Cardiac septum (tissue), 1 donor: ENCODE measurements around the gene TWNK. TPM values are rescaled to one million over a fixed set of nuclear protein-coding genes. Genes with fewer than 3 reads are reported as not detected.
"Not testable (repeated sequence)": the region's sequence is repeated elsewhere in the genome, so short reads cannot be mapped to it uniquely, and the experiment has no call there.

Source experiments
- DNase-seq: peaks from one replicate; pipeline ENCODE4 v3.0.0-alpha.2; 2020; ENCODE audit warnings: low spot score
- intact Hi-C: fragments of 100-400 bp; cut with DNase I; formaldehyde crosslinking; loops from one replicate; pipeline ENCODE4 v1.14.0; 2022
- total RNA-seq: library from RNA; stranded (reverse); fragmentation: NEBNext Ultra II Directional; extraction: Animal tissue kit (Norgen Biotek cat#: 25700); gene quantifications from one replicate; pipeline ENCODE4 v1.2.1, GENCODE V29; 2021
- donor health status: DM: no; HTN: no; CAD: no.

TWNK gene
- total RNA-seq, 1 donor from 2014 or later: 5.2 TPM

DNA sequence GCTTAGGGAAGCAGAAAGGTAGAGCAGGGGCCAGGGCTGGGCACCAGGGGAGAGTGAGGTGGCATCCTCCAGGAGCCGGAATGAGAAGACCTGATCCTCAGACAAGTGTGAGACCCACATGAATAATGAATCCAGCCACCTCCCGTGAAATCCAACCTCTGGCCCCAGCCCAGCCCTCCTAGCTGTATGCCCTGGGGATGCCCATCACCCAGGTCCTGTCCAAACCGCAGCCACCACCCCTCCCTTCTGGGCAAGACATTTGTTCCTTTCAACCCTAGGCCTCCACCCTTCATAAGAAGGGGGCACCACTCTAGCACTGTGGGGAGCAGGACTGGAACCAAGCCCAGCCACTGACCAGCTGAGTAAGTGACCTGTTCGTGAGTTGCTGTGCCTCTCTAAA, 33.9 kb downstream of the TWNK start:
- DNase-seq: no peak
- intact Hi-C loops: no loop called here

DNA sequence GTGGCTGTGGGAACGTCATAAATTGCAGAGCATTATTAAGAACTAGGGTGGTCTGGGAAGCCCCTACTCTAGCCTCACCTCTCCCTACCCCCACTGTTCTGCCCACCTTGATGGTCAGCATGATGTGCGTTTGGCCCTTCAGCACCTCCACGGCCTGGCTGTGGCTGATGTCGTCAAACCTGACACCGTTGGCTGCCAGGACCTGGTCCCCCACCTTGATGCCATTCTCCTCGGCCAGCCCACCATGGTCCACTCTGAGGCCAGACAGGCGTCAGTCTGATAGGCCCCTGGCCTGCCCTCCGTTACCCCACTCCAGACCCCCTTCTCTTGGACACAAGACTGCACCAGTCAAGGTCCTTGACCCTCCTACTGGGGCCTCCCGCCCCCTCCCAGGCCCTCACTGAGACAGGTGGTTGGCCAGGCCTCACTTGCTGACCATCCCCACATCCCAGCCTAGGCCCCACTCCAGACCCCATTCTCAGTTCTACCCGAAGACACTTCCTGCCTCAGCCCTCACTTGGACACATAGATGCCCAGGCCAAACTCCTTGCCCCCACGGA, 34.4 kb downstream of the TWNK start:
- intact Hi-C loops: no loop called here
- DNase-seq: no peak

DNA sequence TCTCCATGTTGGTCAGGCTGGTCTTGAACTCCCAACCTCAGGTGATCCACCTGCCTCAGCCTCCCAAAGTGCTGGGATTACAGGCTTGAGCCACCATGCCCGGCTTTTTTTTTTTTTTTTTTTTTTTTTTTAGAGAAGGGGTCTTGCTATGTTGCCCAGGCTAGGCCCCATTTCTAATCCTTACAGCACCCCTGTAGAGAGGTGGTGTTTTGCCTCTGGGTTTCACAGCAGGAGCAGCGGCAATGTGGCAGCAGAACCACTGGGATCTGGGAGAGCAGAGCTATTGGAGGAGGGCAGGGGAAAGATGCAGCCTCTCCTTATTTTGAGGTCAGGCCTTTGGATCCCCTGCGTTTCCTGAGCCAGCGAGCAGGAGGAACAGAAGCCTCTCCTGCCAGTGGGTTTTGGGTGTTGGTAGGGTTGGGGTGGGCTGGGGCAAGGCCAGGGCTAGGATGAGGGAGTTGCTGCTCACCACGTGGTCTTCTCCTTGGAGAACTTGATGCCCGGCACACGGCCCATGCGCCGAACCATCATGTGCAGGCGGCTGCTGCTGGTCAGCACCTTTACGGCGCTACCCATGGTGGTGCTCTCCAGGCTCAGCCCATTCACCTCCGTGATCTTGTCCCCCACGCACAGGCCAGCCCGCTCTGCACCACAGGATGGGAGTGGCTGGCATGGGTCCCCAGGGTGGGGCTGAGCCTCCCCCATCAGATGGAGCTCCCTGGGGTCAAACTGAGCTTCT, 35.8 kb downstream of the TWNK start:
- intact Hi-C loops: no loop called here
- no peak for DNase-seq

DNA sequence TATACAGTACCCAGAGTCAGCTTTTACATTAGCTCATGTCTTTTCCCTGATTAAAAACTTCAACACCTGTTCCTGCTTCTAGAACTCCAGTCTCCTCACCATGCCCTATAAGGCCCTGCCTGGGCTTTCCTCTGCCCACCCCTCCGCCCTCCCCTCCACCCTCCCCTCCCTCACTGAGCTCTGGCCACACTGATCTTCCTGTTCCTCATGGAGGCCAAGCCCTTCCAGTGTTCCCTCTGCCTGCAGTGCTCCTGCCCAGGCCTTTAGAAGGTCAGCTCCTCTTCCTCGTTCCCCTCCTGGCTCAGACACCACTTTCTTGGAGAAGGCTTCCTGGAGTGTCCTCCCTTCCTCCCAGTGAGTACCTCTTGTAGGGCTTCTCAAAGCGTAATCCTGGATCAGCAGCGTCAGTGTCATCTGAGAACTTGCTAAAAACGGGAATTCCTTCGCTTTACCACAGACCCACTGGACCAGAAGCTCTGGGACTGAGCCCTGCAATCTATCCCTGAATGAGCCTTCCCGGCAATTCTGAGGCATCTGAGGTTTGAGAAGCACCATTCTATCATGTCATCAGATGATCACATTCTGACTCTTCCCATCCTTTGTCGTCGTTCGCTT, 39.9 kb downstream of the TWNK start:
- DNase-seq: no peak
- intact Hi-C loops: no loop called here

DNA sequence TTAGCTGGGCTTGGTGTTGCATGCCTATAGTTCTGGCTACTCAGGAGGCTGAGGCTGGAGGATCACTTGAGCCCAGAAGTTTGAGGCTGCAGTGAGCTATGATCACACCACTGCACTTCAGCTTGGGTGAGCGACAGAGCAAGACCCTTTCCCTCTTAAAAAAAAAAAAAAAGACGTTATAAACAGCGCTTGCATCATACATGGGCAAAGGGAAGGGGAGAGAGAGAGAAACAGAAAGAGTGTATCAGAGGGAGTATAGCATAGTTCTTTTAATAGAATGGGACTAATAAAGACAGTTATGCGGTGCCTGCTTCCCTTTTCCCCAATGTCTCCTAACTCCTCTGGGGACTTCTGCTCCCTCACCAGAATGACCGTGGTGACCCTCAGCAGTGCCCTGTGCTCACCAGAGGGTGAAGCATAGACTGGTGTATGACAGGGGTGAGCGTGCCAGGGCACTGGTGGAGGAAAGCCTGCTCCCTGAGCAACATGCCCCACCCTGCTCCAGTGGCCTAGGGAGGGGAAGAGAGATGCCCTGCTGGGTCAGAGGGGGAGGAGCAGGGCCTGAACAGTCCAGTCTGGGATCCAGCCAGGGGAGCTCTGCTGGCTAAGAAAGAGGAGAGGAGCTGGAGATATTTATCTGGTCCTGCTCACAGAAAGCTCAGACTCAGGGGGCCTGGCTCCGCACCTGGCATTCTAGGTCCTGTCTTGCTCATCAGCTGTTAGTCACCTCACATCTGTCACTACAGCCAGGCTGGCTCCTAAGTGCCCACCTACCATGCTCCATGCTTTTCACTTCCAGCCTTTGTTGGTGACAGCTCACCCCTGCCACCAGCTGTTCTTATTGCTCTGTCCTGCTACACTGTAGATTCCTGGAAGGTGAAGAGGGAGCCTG, 41.3 kb downstream of the TWNK start:
- intact Hi-C loops: no loop called here
- DNase-seq: no peak

DNA sequence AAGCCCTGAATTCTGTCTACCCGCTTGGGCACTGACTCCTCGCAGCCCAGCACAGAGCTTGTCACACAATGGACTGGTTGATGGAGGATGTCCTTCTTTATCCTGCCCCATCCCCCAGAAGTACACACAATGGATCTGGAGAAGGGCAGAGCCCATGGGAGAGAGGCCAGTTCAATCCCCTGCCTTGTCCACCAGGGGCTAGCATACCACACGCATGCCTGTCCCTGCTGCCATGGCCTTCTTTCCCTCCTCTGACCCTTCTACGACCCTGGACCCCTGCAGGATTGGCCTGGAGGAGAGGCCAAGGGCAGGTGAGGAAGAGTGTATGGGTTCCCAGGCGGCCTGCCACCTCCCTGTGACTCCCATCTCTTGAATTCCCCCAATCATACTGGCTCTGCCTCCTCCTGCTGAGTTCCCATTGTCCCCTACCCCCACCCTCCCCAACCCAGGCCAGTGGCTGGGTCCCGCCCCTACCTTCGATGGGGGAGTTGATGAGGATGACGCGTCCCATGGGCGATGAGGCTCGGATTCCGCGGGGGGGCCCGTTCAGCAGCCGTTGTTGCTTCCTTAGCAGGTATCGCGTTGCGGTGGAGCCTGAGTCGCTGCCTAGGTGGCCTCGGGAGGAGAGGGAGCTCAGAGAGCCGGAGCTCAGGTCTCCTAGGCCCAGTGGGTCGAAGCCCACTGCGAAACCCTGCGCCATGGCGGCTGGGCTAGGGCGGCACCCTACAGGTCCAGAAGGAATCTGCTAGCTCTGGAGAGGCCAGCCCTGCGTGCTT, 42.4 kb downstream of the TWNK start:
- DNase-seq: no peak
- intact Hi-C loops: loop anchor here (2.0 kb wide), 1 partner anchor 31 kb away; the partner anchor contains the start of gene LZTS2

DNA sequence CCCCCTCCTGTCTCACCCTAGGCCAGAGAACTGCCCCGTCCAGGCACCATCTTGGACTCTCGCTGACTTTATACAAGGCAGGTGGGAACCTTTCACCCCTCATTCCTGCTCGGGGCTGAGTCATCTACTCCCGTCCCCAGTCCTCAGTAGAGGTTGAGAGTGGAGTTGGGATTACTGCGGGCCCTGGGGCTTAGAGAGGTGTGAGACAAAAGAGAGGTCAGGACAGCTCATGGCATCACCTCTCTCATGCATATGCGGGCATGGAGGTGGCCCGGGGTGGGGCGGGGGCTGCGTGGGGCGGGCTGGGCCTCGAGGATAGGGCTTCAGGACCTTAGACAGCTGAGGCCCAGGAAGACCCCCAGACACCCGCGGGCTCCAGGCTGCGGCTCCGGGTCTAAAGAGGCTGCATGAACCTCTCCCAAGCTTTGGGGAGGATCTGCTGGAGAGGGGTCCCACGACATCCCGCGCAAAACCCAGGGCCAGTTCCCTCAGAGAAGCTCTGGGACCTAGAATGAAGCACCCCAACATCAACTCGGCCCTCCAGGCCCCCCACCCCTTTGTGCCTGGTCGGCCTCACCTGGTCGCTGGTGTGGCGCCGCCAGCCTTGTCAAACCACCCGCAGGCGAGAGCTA, 43.3 kb downstream of the TWNK start:
- no peak for DNase-seq
- intact Hi-C loops: loop anchor here (2.0 kb wide), 1 partner anchor 32 kb away; the partner anchor contains the start of gene LZTS2

DNA sequence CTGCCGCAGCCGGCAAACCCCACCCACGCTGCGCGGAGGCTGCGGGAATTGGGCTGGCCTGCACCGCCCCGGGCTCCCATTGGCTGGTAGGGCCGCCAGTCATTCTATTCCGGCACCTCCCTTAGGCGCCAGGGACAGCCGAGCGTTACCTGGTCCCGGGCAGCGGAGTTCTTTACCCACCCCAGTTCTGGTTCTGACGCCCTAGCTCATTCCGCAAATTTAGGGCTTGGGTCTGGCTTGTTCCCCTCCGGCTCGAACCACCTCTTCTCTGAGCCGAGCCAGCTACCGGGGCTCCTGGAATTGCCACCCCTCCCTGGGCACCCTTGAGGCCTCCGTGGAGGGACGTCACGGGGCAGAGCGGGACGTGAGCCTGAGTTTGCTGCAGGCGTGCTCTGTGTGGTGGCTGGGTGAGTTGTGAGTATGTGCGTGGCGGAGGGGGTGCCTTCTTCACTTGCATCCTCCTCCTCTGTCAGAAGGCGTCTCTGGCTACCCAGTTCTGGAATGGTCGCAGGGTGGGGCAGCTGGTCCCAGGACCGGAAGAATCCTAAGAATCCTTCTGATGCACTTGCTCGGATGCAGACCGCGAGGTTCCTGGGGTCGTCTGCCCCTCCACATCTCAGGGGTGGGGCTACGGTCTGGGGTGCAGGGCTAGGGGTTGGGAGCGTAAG, 43.9 kb downstream of the TWNK start, which contains the start of the genes PDZD7 and SFXN3:
Gene PDZD7, minus strand, starts transcription at position 2 of the 668 bp plus-strand sequence. CDS start 910 bp downstream, outside the sequence.
Gene SFXN3, plus strand, starts transcription at position 107 of the 668 bp plus-strand sequence. CDS start 3,461 bp downstream, outside the sequence.
- intact Hi-C loops: loop anchor here (2.0 kb wide), 1 partner anchor 32 kb away; the partner anchor contains the start of gene LZTS2
- peak; percentile 99 for DNase-seq

DNA sequence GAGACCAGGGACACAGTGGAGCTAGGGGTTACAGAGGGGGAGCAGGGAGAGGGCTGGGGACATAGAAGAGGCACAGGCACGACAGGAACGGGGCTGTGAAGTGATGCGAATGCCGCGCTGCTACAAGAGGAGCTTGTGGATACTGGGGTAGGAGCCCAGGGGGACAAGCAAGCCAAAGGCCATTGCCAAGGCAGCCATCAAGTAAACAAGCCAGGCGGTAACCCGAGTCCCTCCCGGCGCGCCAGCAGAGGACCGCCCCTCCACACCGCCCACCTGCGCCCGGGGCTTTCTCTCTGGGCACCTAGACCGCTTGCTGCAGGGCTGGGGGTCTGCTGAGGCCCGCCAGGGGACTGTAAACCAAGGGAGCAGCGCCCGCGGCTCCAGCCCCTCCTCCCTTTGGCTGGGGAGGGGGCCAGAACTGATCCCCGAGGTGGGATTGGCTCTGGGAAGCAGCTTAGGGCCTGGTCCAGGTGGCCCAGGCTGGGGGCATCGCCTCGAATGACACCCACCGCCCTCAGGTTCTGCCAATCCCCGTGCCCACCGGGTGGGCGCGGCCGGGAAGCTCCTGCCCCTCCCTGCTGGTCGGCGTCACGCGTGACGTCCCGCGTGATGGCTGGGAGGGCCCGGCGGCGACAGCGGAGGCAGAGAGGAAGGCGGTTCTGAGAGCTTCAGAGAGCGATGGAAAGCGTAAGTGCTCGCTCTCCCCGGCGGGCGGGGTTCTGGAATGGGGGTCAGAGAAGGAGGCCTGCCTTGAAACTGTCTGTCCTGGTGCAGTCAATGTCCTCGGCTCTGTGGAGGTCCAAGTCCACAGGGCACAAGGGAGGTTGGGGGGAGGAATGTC, 44.7 kb downstream of the TWNK start:
- intact Hi-C loops: loop anchor here (2.0 kb wide), 1 partner anchor 33 kb away; the partner anchor contains the start of gene LZTS2
- DNase-seq: peak; percentile 94

DNA sequence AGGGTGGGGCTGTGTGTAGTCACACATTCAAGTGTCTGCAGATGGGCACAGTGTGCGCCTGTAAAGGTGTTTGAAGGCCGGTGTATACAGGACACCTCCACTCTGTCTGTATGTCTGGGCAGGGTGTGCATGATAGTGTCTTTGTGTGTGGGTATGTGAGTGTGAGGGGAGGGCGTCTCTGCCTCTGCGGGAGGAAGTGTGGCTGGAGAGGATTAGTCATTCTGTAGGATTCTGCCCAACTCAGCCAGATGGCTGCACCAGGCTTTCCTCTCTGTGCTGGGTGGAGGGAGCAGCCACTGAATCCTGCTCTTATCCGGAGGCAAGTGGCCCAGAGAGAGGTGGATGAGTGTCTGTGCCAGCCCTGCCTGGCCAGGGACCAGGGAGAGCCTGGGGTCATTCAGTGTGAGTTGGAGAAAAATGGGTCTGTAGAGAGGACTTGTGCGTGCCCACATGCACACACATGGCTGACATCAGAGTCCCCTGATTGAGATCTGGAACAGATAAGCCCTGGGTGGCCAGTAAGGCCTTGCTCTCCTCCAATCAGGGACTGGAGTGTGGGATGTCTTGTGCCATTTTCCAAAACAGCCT, 45.4 kb downstream of the TWNK start:
- DNase-seq: peak; percentile 84
- intact Hi-C loops: no loop called here

DNA sequence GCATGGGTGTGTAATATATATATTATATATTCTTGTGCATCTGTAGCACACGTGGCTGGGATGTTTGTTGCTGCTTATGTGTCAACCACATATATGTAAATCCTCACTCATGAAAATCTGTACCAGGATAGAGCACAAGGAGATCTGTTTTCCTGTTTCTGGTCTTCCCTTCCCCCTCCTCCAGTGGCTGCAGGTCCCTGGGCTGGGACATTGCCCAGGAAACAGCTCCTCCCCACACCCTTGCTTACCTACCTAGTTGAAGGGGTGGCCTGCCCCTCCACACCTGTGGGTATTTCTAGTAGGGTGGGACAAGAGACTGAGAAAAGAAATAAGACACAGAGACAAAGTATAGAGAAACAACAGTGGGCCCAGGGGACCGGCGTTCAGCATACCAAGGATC, 45.9 kb downstream of the TWNK start:
- DNase-seq: no peak
- intact Hi-C loops: no loop called here

DNA sequence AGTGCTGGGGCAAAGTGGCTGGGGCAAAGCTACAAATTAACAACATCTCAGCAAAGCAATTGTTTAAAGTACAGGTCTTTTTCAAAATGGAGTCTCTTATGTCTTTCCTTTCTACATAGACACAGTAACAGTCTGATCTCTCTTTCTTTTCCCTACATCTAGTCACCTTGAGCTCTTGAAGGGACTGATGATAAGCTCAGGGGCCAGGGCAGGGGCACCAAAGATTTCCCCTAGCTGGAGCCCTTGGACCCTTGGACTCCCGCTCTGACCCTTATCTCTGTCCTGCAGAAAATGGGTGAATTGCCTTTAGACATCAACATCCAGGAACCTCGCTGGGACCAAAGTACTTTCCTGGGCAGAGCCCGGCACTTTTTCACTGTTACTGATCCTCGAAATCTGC, 47.1 kb downstream of the TWNK start:
- intact Hi-C loops, DNase-seq: not testable (repeated sequence)

DNA sequence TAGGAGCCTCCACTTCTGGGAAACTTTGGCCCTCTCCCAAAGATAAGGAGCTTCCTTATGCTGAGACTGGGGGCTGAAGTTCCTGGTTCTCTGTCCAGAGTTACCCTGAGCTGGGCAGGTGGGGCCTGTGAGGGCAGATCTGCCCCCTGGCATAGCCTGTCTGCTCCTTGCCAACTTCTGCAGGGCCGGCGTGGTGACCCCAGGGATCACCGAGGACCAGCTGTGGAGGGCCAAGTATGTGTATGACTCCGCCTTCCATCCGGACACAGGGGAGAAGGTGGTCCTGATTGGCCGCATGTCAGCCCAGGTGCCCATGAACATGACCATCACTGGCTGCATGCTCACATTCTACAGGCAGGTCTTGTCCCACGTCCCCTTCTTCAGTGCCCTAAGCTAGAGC, 48.0 kb downstream of the TWNK start:
- no peak for DNase-seq
- intact Hi-C loops: no loop called here

DNA sequence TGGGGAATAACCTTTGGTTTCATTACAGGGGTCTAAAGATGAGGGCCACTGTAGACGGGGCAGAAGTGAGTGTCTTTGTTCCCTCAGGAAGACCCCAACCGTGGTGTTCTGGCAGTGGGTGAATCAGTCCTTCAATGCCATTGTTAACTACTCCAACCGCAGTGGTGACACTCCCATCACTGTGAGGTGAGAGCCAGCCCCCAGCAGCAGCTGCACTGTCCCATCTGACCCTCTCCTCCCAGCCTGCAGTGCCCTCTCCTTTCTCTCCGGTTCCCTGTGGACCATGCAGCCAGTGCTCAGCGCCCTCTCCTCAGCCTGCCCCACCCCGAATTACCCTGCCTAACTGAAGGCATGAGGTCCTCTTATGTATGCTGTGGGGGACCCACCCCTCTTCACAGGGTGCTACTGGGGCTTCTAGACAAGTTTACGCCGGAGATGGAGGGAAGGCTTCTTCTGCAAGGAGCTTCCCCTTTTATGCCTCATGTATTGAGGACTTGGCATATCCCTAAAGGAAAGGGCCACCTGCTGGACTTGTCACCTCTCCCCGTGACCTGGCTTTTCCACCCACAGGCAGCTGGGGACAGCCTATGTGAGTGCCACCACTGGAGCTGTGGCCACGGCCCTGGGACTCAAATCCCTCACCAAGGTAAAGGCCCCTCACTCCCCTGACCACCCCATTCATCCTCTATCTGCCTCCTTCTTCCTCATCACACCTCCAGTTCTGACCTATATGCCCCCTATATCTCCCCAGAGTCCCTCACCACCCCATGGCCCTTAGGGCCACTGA, 48.8 kb downstream of the TWNK start:
- intact Hi-C loops: no loop called here
- no peak for DNase-seq

DNA sequence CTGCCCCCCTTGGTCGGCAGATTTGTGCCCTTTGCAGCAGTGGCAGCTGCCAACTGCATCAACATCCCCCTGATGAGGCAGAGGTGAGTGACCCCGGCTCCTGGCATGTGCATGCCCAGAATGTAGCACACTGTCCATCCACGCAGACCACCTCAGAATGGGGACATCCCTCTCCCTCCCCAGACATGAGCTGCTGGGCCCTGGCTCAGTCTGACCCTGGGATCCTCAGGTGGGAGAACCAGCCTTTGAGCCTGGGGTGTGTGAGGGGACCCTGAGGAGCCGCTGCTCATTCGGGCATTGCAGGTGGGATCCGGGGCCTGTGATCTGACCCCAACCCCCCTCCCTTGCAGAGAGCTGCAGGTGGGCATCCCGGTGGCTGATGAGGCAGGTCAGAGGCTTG, 49.4 kb downstream of the TWNK start:
- DNase-seq: no peak
- intact Hi-C loops: no loop called here

DNA sequence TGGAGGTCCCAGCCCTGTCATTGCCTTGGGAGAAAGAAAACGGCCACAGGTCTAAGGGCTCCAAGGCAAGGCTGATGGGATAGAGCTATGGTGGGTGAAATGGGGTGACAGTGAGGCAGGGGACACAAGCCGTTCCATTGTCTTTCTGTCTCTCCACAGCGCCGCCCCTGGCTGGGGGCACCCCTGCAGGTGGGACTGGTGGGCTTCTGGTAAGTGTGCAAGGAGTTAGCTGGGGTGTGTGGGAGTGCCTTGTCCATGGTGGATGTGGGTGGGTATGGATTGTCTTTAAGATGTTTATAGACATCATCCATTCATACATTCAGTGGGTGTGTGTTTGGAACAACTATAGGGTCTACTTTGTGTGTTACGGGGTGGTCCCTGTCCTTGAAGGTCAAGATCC, 51.1 kb downstream of the TWNK start:
- DNase-seq: no peak
- intact Hi-C loops: no loop called here
